Fibroblast of mammary gland (primary cell): ENCODE measurements around the gene SH3BP1.

Experiments
- DNase-seq: peaks from one replicate; pipeline ENCODE4 v3.0.0-alpha.2; 2010; ENCODE audit warnings: low read depth
- H3K4me3 ChIP-seq: 2 replicates; pipeline ENCODE4 v1.5.1; 2011; ENCODE audit warnings: low read depth, mild to moderate bottlenecking, low read length, moderate library complexity; ENCODE audit not compliant: control insufficient read depth
- TF ChIP-seq, protein P1 (sequence below): conservative IDR thresholded peaks from 2 replicates; pipeline ENCODE4 v1.5.1; 2011; ENCODE audit warnings: low read depth, low read length, inconsistent platforms; ENCODE audit not compliant: control insufficient read depth, insufficient read depth

SH3BP1 gene

GRCh38 chr22:37636186-37636948, 3.1 kb upstream of the SH3BP1 start:
- TF ChIP-seq, protein P1, sequence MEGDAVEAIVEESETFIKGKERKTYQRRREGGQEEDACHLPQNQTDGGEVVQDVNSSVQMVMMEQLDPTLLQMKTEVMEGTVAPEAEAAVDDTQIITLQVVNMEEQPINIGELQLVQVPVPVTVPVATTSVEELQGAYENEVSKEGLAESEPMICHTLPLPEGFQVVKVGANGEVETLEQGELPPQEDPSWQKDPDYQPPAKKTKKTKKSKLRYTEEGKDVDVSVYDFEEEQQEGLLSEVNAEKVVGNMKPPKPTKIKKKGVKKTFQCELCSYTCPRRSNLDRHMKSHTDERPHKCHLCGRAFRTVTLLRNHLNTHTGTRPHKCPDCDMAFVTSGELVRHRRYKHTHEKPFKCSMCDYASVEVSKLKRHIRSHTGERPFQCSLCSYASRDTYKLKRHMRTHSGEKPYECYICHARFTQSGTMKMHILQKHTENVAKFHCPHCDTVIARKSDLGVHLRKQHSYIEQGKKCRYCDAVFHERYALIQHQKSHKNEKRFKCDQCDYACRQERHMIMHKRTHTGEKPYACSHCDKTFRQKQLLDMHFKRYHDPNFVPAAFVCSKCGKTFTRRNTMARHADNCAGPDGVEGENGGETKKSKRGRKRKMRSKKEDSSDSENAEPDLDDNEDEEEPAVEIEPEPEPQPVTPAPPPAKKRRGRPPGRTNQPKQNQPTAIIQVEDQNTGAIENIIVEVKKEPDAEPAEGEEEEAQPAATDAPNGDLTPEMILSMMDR = peak; percentile 53
- no peak overlapping the region for H3K4me3 ChIP-seq
- peak; percentile 92 for DNase-seq

DNA sequence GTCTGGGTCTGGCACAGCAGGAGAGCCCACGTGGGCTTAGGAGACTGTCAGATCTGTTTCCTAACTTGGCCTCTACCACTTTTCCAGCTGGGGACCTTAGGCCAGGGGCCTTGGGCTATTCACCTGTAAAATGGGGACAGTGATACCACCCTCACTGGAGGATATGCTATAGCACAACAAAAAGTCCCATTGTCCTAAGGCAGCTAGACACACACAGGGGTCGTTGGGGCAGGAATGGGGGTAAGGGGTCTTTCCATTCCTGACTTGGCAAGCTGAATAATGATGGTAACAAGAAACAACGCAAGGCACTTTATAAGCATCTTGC, 2.6 kb upstream of the SH3BP1 start:
- no peak overlapping the region for H3K4me3 ChIP-seq
- DNase-seq = no peak
- TF ChIP-seq, protein P1 = no peak

DNA sequence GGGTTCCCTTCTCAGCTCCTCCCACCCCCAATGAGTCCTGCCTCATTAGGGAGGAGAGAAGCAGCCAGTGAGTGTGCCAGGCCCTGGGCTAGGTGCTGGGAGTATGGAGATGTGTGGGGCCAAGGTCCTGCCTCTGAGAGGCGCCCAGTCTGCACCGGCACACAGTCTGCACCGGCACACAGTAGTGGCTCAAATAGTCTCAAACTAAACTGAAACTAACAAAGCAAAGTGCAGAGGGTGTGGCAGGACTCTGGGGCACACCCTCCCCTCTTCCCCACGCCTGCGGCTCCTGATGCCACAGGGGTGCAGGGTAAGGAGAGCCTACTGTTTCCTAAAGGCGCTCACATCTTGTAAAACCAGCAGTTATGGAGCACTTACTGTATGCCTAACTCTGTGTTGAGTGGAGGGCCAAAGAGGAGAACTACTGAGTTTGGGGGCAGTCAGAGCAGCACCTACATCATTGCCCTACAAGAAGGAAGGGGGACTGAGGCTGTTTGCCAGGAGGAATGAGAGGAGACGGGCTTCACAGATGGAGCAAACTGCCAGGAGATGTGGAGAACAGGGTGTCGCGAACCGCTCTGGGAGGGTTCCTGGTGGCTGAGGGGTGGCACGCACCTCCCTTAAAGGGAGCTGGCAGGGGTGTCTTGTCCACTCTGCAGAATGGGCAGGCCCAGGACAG, 939 bp upstream of the SH3BP1 start:
- TF ChIP-seq, protein P1 = no peak
- peak overlapping the region; percentile 58 for H3K4me3 ChIP-seq
- no peak for DNase-seq

DNA sequence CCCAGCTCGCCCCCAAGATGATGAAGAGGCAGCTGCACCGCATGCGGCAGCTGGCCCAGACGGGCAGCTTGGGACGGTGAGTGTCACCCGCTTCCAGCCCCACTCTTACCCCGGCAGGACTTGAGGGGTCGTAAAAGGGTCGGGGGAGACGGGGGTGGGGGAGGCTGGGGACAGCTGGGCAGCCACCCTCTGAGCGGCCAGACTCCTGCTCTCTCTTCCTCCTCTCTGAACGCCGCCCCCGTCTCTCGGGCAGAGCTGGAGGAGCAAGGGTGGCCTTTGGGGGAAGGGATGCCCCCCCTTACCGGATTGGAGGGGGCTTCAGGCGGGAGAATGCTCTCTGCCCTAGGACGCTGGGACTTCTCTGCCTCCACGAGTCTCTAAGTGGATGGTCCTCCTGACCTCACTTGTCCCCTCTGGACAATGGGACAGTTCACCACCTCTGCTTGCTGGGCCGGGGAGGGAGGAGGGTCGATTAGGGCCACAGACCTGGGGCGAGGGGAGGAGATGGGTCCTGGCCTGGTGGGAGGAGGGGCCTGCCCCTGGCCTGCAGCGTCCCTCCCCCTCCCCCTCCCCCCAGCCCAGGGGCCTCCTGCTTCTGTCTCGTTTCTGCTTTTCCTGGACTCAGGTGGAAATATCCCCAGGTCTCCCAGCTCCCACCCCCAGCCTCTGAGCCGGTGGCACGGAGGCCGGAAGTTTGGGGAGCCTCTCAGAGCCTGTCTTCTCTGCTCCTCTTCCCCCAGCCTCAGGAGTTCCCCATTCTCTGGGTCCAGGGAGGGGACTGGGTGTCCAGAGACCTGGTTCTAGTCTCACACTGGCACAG, 512 bp downstream of the SH3BP1 start:
- DNase-seq = no peak
- TF ChIP-seq, protein P1 = no peak
- H3K4me3 ChIP-seq = peak overlapping the region; percentile 58

- TF ChIP-seq, protein P1 = no peak
- DNase-seq = no peak
- H3K4me3 ChIP-seq = peak overlapping the region; percentile 9
Observed at GRCh38 chr22:37640591-37641560, 1.4 kb downstream of the SH3BP1 start.

DNA sequence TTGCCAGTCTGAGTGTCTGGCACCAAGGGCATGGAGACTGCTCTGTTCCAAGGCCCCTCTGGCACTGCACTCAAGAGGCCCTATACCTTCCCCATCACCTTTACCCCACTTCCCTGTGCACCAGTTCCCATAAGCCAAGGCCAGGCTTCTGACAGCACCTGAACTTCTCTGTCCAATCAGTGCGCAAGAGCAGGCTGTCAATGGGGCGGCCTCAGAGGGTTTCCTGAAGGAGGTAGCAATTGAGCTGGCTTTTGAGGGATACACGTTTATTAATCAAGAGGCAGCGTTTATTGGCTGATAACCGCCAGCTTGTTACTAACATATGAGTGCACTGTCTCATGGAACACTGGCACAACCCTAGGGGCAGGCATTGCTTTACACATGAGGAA, 2.1 kb downstream of the SH3BP1 start:
- TF ChIP-seq, protein P1 = no peak
- no peak overlapping the region for H3K4me3 ChIP-seq
- no peak for DNase-seq
